K562 (cell line): ENCODE data around the gene GARRE1. TPM values are rescaled to one million over a fixed set of nuclear protein-coding genes. Genes with fewer than 3 reads are reported as not detected.

Experiments
- CEBPZ ChIP-seq: fragments of 150-350 bp; IDR thresholded peaks from 2 replicates; pipeline ENCODE4 v1.6.1; 2014; ENCODE audit warnings: low read depth, mild to moderate bottlenecking, low read length, borderline replicate concordance
- CGGBP1 ChIP-seq: fragments of 250-450 bp; sonication (Bioruptor Pico); IDR thresholded peaks from 2 replicates; pipeline ENCODE4 v1.9.0; 2021; ENCODE audit warnings: mild to moderate bottlenecking
- EWSR1 ChIP-seq: fragments of 450-650 bp; IDR thresholded peaks from 2 replicates; pipeline ENCODE4 v1.6.1; 2018; ENCODE audit warnings: borderline replicate concordance, mild to moderate bottlenecking, low read depth, moderate library complexity; ENCODE audit not compliant: partially characterized antibody
- GABPA ChIP-seq: fragments of 200-800 bp; sonication (Bioruptor generic); conservative IDR thresholded peaks from 2 replicates; pipeline ENCODE4 v1.6.1; 2016; ENCODE audit warnings: low read depth, missing genetic modification characterization, missing compliant biosample characterization
- HDAC6 ChIP-seq: IDR thresholded peaks from 2 replicates; pipeline ENCODE4 v1.6.1; 2012; ENCODE audit warnings: low read depth, mild to moderate bottlenecking, control low read depth, inconsistent platforms, low read length, moderate library complexity
- JUND ChIP-seq, 2 experiments: IDR thresholded peaks; 2 replicates in 1 of 2; 3 replicates in 1 of 2; pipeline ENCODE4 v1.6.1; 2011; ENCODE audit warnings: borderline replicate concordance in 2 of 2, low read depth in 2 of 2, low read length in 2 of 2, improper control_type of control experiment in 1 of 2, missing biosample characterization in 1 of 2, missing genetic modification characterization in 1 of 2, missing genetic modification reagents in 1 of 2
- PREB ChIP-seq: sonication (generic); formaldehyde crosslinking; IDR thresholded peaks from 2 replicates; pipeline ENCODE4 v1.8.1; 2023; ENCODE audit warnings: mild to moderate bottlenecking, missing genetic modification reagents
- RBM25 ChIP-seq: fragments of 200-400 bp; formaldehyde crosslinking; IDR thresholded peaks from 2 replicates; pipeline ENCODE4 v1.6.1; 2018; ENCODE audit warnings: low read length, low read depth, moderate library complexity; ENCODE audit not compliant: severe bottlenecking
- RFX7 ChIP-seq: fragments of 250-450 bp; sonication (Bioruptor Pico); IDR thresholded peaks from 2 replicates; pipeline ENCODE4 v1.5.1; 2021; ENCODE audit warnings: mild to moderate bottlenecking
- RNF2 ChIP-seq: sonication (generic); IDR thresholded peaks from 2 replicates; pipeline ENCODE4 v1.6.1; 2016
- SNRNP70 ChIP-seq: fragments of 200-400 bp; formaldehyde crosslinking; optimal IDR thresholded peaks from 2 replicates; pipeline ENCODE3; 2017; ENCODE audit warnings: low read depth, low read length
- U2AF2 ChIP-seq: fragments of 200-400 bp; formaldehyde crosslinking; optimal IDR thresholded peaks from 2 replicates; pipeline ENCODE3; 2017; ENCODE audit warnings: low read depth, mild to moderate bottlenecking, low read length
- ZNF124 ChIP-seq: sonication (generic); formaldehyde crosslinking; IDR thresholded peaks from 2 replicates; pipeline ENCODE4 v1.8.1; 2022; ENCODE audit warnings: missing genetic modification reagents
- ZNF134 ChIP-seq: fragments of 250-450 bp; sonication (Bioruptor Pico); conservative IDR thresholded peaks from 2 replicates; pipeline ENCODE4 v1.4.0; 2020
- ZNF740 ChIP-seq, 3 experiments: fragments of 200-800 bp in 1 of 3; sonication (Bioruptor generic) in 1 of 3; sonication (generic) in 1 of 3; formaldehyde crosslinking in 1 of 3; IDR thresholded peaks; 2 replicates each; pipeline versions ENCODE4 v1.6.1 to v1.8.0; 2016 to 2022; ENCODE audit warnings: mild to moderate bottlenecking in 2 of 3, missing compliant biosample characterization in 2 of 3, missing genetic modification characterization in 2 of 3, missing genetic modification reagents in 1 of 3
- polyA plus RNA-seq, 8 experiments: library from polyadenylated mRNA; depleted of rRNA in 4 of 8; stranded (reverse) in 5 of 8; unstranded in 3 of 8; fragments of >200 nt; fragmentation: Nextera tagmentation in 2 of 8; fragmentation: Illumina TruSeq in 1 of 8; extraction: Ambion mirVana in 2 of 8; extraction: Trizol in 1 of 8; gene quantifications; 2 replicates each; pipeline versions ENCODE4 v1.2.1 to v1.2.3, GENCODE V29; 2011 to 2014; ENCODE audit warnings: inconsistent platforms in 1 of 8, missing spikeins in 1 of 8
- total RNA-seq, 7 experiments: library from RNA; depleted of rRNA in 6 of 7; stranded (reverse); fragments of >200 nt in 6 of 7; fragmentation: Illumina TruSeq in 2 of 7; extraction: Trizol in 2 of 7; gene quantifications; 2 replicates each; pipeline versions ENCODE4 v1.2.1 to v1.2.3, GENCODE V29; 2011 to 2021; ENCODE audit warnings: low replicate concordance in 1 of 7
- TF ChIP-seq, protein P1 (sequence below): fragments of 450-650 bp; IDR thresholded peaks from 2 replicates; pipeline ENCODE4 v1.6.1; 2017; ENCODE audit warnings: mild to moderate bottlenecking, moderate library complexity
- TF ChIP-seq, protein P2 (sequence below): fragments of 450-650 bp; formaldehyde crosslinking; IDR thresholded peaks from 2 replicates; pipeline ENCODE4 v1.4.0; 2020; ENCODE audit warnings: mild to moderate bottlenecking

GARRE1 gene
- total and polyA plus RNA-seq, 9 of the 15 experiments (the other 6 are each of a cell fraction or from before 2014, with no cell fraction given), result 1.6 to 12.8 (median 7.5) TPM

DNA sequence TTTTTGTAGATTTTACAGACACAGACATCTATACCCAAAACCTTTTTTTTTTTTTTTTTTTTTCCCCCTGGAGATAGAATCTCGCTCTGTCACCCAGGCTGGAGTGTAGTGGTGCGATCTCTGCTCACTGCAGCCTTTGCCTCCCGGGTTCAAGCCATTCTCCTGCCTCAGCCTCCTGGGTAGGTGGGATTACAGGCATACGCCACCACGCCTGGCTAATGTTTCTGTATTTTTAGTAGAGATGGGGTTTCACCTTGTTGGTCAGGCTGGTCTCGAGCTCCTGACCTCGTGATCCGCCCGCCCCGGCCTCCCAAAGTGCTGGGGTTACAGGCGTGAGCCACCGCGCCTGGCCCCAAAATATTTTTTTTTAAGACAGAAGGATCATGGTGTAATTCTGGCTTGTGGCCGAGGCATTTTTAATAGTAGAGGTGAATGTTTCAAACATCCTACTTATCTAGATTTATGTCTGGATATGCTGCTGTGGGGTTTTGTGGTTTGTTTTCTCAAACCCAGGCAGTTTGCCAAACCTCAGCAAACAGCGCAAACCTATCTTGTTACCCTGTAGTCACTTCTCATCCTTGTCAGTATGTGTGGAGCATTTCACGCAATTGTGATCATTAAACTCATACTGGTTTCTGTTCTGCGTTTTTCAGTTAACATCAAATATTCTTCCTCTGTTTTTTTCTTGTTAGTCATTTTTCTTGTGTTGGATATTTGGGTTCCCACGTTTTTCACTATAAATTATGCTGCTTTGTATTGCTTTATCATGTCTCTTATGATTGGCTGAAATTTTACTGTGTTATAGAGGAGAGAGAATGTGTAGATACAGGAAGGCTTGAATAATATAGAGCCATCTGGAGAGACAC lies 36.2 kb upstream of the GARRE1 start (continued):
- TF ChIP-seq ZNF740 (CRISPR knock-in tag; IDR thresholded peaks at IDR 0.05) (no peak), ZNF740 (tag; IDR thresholded peaks at IDR 0.05) (no peak), GABPA (0 out of 2 replicates have a peak, but pooled peaks have one; percentile 3), SNRNP70 (no peak), RNF2 (peak; percentile 46; the same call in 1 of the 2 replicates), JUND (IDR thresholded peaks at IDR 0.05; ENCODE audit: borderline replicate concordance, low read depth, low read length) (peak; percentile 52; the same call in 1 of the 2 replicates), JUND (tag; IDR thresholded peaks at IDR 0.05; ENCODE audit: borderline replicate concordance, low read depth, low read length) (no peak; the same call in 2 of the 3 replicates), ZNF124 (CRISPR knock-in tag) (no peak), U2AF2 (no peak), EWSR1 (no peak), HDAC6 (no peak), ZNF134 (no peak), RBM25 (no peak), RFX7 (CRISPR knock-in tag) (no peak), CGGBP1 (CRISPR knock-in tag) (no peak), CEBPZ (no peak), PREB (CRISPR knock-in tag) (no peak)
- TF ChIP-seq, protein P1, sequence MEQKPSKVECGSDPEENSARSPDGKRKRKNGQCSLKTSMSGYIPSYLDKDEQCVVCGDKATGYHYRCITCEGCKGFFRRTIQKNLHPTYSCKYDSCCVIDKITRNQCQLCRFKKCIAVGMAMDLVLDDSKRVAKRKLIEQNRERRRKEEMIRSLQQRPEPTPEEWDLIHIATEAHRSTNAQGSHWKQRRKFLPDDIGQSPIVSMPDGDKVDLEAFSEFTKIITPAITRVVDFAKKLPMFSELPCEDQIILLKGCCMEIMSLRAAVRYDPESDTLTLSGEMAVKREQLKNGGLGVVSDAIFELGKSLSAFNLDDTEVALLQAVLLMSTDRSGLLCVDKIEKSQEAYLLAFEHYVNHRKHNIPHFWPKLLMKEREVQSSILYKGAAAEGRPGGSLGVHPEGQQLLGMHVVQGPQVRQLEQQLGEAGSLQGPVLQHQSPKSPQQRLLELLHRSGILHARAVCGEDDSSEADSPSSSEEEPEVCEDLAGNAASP, result no peak
- TF ChIP-seq, protein P2, sequence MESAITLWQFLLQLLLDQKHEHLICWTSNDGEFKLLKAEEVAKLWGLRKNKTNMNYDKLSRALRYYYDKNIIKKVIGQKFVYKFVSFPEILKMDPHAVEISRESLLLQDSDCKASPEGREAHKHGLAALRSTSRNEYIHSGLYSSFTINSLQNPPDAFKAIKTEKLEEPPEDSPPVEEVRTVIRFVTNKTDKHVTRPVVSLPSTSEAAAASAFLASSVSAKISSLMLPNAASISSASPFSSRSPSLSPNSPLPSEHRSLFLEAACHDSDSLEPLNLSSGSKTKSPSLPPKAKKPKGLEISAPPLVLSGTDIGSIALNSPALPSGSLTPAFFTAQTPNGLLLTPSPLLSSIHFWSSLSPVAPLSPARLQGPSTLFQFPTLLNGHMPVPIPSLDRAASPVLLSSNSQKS (CRISPR knock-in tag), result no peak
